Measurements from ENCODE around the gene ARHGEF1.

Gene ARHGEF1

DNA sequence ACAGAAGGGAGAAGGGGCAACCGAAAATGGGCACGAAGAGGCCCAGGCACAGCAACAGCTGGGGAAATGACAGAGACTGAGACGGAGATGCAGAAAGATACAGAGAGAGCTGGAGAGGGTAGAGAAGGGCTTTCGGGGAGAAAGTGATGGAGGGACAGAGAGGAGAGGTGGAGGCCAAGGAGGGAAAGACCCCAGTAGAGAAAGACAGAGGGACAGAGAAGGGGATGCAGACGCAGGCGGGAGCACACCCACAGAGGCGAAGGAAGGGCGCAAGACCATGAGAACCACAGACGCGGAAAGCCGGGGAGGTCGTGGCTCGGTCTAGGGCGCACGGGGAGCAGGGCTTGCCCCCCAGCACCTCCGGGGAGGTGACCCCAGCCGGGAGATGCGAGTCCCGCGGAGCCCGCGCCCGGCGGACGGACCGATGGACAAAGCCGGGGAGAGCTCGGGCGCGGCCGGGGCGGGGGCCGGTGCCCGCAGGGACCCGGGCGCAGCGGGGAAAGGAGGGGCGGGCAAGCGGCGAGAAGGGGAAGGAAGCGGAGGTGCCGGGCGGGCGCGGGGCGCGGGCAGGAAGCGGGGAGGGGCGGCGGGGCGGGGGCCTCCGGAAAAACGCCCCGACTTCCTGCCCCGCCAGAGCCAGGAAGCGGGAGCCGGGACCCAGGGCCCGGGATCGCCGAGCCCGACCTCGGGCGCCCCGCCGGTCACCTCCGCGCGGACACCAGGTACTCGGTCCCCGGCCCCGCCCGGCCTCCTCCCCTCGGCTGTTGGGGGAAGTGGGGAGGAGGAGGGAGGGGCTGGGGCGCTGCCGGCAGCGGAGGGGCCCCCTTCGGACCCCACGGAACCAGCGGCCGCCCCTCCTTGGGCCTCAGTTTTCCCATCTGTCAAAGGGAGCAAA, at the start of gene ARHGEF1:
TSS of gene ARHGEF1 (plus strand) at position 617 of the 895 bp plus-strand sequence. CDS start 4,899 bp downstream, outside the sequence.
- DNase-seq = peak; percentile 65

DNA sequence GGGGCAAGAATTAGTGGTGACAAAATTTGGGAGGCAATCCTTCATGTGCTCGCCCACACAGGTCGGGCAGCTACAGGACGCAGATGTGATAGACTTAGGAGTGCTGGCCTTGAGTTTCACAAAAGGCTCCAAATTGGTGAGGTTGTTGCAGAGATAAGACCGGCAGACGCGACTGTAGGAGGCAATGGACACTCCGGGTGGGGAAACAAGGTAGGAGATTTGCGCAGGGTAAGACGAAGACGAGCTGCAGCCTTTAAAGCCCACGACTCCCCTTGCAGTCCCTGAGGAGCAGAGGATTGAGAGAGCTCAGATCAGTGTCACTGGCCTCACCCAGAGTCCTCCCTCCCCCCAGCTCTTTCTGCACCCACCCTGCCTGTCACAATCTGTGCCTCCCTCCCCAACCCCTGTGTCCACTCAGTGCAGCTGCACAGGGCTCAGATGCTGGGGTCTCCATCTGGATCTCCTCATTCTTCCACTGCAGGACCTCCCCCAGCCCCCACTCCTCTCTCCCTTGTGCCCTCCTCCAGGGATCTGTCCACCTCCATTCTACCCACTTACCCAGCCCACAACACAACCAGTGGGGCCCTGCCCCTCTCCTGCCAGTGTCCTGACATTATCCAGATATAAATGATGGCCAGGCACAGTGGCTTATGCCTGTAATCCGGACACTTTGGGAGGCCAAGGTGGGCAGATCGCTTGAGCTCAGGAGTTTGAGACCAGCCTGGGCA, 44.8 kb upstream of the ARHGEF1 start:
- DNase-seq = no peak

GRCh38 chr19:41839211-41839610, 43.8 kb upstream of the ARHGEF1 start:
- DNase-seq = no peak

DNA sequence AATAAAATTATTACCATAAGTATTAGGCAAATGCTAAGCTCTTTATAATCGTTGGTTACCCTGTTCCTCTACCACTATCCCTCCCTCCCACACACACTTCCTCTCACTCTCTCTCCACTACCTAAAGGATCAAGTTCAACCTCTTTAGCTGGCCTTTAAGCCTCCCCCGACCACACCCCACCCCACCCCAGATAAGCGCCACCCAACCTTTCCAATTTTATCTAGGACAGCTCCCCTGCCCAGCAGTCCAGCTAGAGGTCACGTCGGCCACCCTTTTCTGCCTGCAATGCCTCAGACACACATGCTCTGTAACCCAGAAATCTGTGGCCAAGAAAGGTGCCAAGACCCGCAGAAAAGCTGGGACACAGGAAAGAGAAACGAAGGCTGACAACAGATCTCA, 39.6 kb upstream of the ARHGEF1 start:
- no peak for DNase-seq

- peak; percentile 20 for DNase-seq
Measured at GRCh38 chr19:41844601-41845000, 38.4 kb upstream of the ARHGEF1 start, which contains the start of gene LYPD4. Gene LYPD4 (minus strand): TSS chr19:41844683. CDS start chr19:41839285, 5,398 bp downstream.

DNA sequence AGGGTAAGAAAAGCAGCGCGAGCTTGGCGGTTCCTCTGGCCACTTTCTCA, 38.2 kb upstream of the ARHGEF1 start, which contains the start of gene DMRTC2:
TSS of gene DMRTC2 (plus strand) at position 42 of the 50 bp plus-strand sequence. CDS start 2,387 bp downstream, outside the sequence.
- DNase-seq = no peak

- DNase-seq = no peak
Measured at GRCh38 chr19:41845051-41845590, 37.9 kb upstream of the ARHGEF1 start.

- no peak for DNase-seq
Measured at GRCh38 chr19:41847351-41848105, 35.5 kb upstream of the ARHGEF1 start.

GRCh38 chr19:41848666-41849065, 34.3 kb upstream of the ARHGEF1 start:
- no peak for DNase-seq

DNA sequence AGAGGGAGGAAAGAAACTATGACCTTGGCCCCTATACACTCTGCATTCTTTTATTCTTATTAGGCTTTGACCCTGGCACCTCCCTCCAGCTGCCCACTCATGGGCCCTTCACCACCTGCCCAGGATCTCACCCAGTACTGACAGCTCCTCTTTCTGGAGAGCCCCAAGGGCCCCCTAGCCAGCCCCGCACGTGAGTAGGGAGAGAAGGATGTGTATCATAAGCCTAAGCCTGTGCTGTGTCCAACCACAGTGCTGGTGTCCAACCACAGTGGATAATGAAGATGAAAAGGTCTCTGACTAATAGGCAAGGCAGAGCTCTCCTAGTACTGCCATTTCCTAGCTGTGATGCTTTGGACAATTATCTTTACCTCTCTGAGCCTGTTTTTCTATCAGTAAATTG, 33.9 kb upstream of the ARHGEF1 start:
- no peak for DNase-seq

GRCh38 chr19:41850381-41850780, 32.6 kb upstream of the ARHGEF1 start:
- no peak for DNase-seq

DNA sequence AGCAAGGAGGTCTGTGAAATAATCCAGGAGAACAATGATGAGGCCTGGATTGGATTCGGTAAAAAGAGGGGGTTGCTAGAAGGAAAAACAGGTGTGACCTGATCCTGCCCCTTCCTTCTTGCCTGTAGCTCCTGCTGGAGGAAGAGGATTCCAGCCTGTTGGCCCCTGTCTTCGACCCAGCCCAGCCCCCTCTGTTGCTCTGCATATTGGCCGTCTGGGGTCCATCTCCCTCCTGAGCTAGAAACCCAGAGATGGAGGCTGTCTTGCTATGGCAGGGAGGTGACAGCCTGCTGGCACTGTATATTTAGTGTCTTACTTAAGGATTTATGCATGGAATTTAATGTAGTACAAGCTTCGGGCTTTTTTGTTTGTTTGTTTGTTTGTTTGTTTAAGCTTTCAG, 31.5 kb upstream of the ARHGEF1 start:
- DNase-seq = no peak

DNA sequence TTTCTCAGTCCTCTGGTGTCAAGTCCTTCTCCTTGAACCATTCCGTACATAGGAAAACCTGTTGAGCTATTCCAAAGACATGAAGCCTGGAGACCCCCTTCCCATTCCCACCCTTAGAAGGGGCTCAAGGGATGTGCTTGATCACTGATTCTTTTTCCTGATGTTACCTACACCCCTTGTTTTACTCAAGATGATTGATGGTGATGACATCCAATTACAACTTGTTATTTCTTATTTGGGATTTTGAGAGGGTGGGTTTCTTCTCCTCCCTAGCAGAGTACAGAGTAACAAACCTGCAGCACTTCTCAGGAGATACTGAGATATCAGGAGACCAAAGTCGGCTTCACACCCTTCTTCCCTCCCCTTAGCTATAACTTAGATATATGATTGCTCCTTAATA, 29.6 kb upstream of the ARHGEF1 start:
- no peak for DNase-seq

DNA sequence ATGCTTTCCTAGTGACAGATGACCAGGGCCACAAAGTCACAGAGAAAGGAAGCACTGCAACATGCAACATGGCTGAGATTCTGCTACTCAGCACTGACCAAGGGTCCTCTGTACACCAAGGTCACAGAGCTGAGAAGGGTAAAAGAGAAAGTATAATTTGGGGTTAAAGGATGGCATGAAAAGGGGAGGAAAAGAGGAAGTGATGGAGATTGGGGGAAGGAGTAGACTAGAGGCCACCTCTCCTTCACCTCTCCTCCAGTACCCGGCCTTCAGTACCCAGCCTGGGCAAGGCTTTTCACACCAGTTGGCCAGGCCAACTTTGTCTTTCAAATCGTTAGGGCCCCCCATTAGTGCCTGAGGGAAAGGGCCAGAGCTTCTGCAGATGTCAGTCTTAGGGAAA, 29.2 kb upstream of the ARHGEF1 start:
- no peak for DNase-seq

GRCh38 chr19:41859213-41859617, 23.8 kb upstream of the ARHGEF1 start:
- no peak for DNase-seq

- peak; percentile 99 for DNase-seq
Measured at GRCh38 chr19:41859618-41860418, 23.2 kb upstream of the ARHGEF1 start, which contains the start of gene RPS19. Gene RPS19 (plus strand): TSS chr19:41860255. CDS start chr19:41860775, 520 bp downstream.

DNA sequence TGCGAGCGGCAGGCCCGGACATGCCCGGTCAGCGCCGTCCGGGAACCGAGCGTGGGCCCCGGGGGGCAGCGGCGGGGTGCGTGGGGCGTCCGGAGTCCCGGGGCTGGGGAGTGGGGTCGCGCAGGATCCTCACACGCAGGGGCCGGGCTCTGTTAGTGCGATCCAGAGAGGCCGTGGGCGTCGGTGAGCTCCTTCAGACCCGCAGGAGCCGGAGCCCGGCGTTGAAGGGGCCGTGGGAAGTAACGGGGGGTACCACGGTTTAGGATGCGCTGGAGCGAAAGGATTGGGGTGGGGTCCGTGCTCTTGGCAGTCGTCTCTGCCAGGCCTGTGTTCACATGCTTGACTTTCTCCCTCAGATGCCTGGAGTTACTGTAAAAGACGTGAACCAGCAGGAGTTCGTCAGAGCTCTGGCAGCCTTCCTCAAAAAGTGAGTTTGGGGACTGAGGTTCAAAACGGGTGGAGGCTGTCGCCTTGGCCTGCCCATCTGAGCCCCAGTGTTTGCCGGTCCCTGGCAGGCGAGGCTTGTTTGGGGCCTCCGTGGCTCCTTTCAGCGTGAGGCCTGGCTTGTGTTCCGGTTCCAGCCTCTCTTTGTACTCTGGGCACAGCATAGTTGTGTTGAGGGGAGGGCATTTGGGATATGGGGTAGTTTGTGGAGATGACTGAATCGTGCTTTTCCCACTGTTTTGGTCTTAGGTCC, 22.4 kb upstream of the ARHGEF1 start:
- DNase-seq = peak; percentile 57

- no peak for DNase-seq
Measured at GRCh38 chr19:41861116-41861768, 21.7 kb upstream of the ARHGEF1 start.

GRCh38 chr19:41861846-41862245, 21.1 kb upstream of the ARHGEF1 start:
- DNase-seq = peak; percentile 21

DNA sequence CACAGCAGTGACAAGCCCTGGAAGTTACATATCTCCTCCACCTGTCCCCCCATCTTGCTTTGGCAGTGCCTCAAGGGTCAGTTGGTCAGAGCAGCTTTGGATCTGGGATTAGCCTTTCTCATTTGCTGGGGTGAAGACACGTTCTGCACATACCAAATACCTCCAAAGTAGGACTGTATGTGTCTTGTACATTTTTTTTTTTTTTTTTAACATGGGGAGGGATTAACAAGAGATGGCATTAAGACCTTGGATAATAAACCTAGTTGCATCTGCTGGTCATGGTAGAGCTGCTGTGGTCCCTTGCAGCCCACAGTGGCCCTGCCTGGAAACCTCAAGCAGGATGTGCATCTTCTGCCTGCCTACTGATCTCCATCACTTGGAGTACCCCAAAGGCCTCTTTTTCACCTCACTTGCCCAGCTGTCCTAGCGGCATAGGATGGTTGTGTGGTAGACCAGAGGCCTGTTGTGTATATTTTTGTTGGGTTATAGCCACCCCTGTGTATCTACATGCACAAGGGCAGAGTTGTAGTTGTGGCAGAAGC, 20.5 kb upstream of the ARHGEF1 start:
- DNase-seq = peak; percentile 12

Data from activated CD4-positive, alpha-beta T cell treated with anti-CD3 and anti-CD28 coated beads for 48 hours (primary cell).